GM21423 (cell line): Measurements from ENCODE around the gene MACROD2.
"Not testable (repeated sequence)": the region's sequence is repeated elsewhere in the genome, so short reads cannot be mapped to it uniquely, and the experiment has no call there.

Experiments used
- ATAC-seq: cut with Tn5 transposase; IDR thresholded peaks from one replicate; pipeline ENCODE4 v1.9.1; 2021; ENCODE audit warnings: mild to moderate bottlenecking, moderate library complexity; ENCODE audit not compliant: unreplicated experiment

Gene MACROD2

DNA sequence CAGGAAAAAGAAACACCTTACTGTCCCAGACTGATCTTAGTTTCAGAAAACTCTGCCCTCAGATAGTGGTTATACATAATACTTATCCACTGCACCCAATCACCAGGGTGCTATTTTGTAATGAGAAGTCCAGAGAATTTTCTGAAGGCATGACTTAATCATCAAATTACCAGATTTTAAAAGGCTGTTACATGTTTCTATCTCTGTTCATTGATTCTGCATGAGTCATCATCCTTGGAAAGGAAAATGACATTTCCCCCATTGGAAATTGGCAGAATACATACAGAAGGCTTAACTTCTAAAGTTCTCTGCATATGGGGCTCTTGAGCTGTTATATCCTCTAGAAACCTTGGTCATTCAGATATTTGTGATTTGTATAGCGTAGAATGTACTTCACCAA, 930.0 kb downstream of the MACROD2 start:
- ATAC-seq, result no peak

- ATAC-seq, result not testable (repeated sequence)
Observed at GRCh38 chr20:14926436-14926835, 931.1 kb downstream of the MACROD2 start.

DNA sequence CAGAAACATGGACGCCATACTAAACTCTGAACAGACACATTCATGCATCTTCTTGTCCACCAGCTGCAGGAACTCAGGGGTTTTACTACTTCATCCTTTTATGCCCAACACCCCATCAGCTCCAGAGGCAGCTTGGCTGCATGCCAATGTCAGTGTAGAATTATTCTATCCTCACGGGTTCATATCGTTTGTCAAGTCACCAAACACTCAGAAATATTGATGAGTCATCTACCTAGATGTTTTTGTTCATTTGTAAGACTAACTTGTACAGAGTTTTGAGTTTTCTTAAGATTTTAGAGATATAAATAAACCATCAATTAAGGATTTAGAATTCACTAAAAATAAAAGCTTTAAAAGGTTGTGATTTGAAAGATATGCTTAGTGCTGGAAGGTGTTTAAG, 932.8 kb downstream of the MACROD2 start:
- ATAC-seq, result no peak

- no peak for ATAC-seq
Observed at GRCh38 chr20:14929388-14929787, 934.1 kb downstream of the MACROD2 start.

GRCh38 chr20:14932040-14932439, 936.7 kb downstream of the MACROD2 start:
- ATAC-seq, result no peak

DNA sequence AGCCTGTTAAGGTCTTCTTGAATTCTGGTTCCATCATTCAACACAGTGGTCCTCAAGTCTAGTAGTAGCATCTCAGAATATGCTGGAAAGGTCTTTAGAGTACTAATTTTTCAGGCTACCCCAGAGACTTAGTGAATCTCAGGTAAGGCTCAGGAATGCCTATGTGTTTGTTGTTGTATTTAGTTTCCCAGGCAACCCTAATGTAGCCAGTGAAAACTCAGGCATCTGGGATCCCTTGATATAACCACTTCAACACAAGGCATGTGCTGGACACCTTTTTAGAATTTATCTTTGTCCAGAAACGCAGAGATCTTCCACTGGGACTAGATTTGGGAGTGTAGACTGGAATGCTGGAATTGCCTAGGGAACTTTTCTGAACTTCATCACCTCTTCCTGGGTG, 940.0 kb downstream of the MACROD2 start:
- ATAC-seq, result no peak

GRCh38 chr20:14937021-14937420, 941.7 kb downstream of the MACROD2 start:
- ATAC-seq, result no peak

- ATAC-seq, result no peak
Observed at GRCh38 chr20:14937846-14938245, 942.5 kb downstream of the MACROD2 start.

- ATAC-seq, result no peak
Observed at GRCh38 chr20:14947536-14947935, 952.2 kb downstream of the MACROD2 start.

DNA sequence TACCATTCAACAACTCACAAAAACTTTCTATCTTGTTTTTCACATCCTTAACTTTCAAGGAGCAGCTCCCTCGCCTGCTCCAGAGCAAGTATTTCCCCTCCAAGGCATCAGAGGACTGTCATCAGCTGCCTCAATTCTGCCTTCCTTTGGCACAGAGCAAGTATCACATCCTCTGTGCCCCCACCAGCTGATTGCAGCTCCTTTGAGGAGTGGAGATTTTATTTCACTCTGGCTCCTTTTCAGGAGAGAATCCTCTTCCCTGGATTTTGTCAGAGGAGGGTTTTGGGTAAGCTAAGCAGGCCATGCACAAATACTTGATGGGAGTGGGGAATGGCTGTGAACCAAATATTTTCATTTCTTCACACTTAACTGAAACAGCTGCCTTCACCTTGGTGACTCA, 952.6 kb downstream of the MACROD2 start:
- ATAC-seq, result no peak

- ATAC-seq, result no peak
Observed at GRCh38 chr20:14948416-14948815, 953.1 kb downstream of the MACROD2 start.

GRCh38 chr20:14950633-14951032, 955.3 kb downstream of the MACROD2 start:
- ATAC-seq, result peak; percentile 7

- ATAC-seq, result peak; percentile 71
Observed at GRCh38 chr20:14951105-14951504, 955.8 kb downstream of the MACROD2 start.

- ATAC-seq, result no peak
Observed at GRCh38 chr20:14951707-14952418, 956.5 kb downstream of the MACROD2 start.

DNA sequence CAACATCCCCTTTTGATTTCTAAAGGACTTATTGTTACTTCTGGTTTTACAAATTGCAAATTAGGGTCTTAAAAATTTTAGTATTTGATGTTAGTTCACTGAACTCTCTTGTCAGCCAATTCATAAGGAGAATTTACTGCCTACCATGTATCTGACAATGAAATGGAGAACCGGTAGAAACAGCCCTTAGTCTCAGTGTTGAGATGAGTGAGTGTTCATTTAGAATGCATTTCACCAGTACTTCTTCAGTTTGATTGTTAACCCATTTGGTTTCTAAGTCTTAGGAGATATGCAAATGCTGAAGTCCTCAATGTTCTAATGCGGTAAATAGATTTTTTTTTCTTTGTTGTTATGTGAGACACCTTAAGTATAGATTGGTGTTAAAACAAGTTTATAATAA, 958.4 kb downstream of the MACROD2 start:
- ATAC-seq, result no peak

GRCh38 chr20:14955399-14955798, 960.1 kb downstream of the MACROD2 start:
- ATAC-seq, result no peak

GRCh38 chr20:14956026-14956425, 960.7 kb downstream of the MACROD2 start:
- no peak for ATAC-seq

DNA sequence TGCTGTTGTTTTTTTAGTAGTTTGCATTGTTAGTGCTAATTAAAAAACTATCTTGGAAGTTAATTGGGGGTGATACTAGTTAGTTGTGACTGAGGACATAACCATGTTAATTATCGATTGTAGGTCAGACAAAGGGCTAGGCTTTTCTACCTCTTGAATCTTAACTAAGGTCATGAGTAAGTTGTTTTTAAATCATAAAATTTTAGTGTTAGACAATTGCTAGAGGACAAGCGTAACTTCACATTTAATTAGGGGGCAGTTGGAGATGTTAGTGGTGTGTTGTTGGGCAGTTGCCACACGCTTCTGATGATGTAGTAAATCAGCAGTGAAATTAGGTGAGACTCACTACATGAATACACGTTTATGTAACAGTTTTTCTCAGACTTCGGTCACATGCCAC, 961.2 kb downstream of the MACROD2 start:
- ATAC-seq, result no peak

DNA sequence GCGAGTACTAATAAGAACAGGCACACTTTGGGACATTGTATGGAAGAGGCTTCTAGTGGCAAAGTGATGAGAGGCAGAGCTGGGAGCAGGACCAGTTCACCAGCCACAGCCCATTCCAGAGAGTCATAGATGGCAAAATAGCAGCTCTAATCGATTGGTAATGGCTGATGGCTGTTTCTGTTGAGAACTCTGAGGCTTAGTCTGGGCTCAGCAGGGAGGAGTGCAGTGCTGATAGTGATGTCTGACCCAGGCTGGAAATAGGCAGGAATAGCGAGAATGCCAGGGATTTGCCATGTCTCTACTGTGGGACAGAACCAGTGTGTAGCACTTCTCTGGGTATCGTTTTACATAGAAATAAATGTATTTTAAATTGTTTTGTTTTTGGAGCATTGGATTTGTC, 962.1 kb downstream of the MACROD2 start:
- ATAC-seq, result no peak

DNA sequence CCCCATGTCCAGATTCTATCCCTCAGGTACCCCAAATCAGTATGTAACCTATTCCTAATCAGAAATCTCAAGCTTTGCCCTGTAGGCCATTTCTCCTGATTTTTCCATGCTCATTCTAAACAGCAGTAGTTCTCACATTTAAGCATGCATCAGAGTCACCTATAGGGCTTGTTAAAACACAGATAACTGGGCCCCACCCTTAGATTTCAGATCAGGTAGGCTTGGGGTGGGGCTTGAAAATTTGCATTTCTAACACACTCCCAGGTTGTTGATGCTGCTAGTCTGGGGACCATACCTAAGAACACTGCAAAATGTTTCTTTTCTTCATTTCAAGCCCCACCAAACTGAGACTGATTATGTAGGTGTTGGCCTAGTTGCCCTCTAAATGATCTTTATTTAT, 963.3 kb downstream of the MACROD2 start:
- no peak for ATAC-seq

GRCh38 chr20:14959506-14960475, 964.5 kb downstream of the MACROD2 start:
- ATAC-seq, result no peak

DNA sequence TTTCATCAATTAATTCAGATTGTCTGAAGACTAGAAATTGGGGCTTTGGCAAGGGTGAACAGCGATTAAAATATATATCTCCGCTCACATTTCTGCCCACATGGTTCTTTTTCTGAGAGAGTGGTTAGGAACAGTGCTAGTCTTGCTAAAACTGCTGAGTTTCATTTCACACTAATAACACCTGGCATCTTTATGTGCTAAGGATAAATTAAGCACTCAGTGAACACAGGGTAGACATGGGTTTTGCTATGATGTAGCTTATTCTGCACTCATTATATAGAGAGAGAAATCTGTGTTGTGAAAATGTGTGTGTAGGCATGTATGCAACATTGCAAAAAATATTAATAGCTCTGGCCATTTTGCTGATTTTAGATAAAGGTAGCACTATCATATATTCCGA, 965.5 kb downstream of the MACROD2 start:
- no peak for ATAC-seq
